Activated T-cell treated with anti-CD3 and anti-CD28 coated beads, Interleukin-2, amount 50 U/mL, for 72 hours (primary cell): Measurements from ENCODE around the gene CRELD2. TPM values are rescaled to one million over a fixed set of nuclear protein-coding genes. Genes with fewer than 3 reads are reported as not detected.

ENCODE experiments used
- ATAC-seq, 2 donors: fragments of 150-1000 bp; cut with Tn5 transposase; replicated peaks in 1 of 2; 2 replicates each; pipeline ENCODE4 v1.10.0; 2021; ENCODE audit warnings: moderate library complexity in 2 of 2, mild to moderate bottlenecking in 1 of 2
- DNase-seq, 2 donors: peaks; one replicate each; pipeline ENCODE4 v3.0.0; 2021 to 2022; ENCODE audit warnings: mixed read lengths in 1 of 2
- H3K27ac Mint-ChIP-seq: one replicate; pipeline ENCODE4 v1.8.0; 2022; ENCODE audit warnings: mild to moderate bottlenecking, moderate library complexity, mixed read lengths
- H3K27me3 Mint-ChIP-seq: one replicate; pipeline ENCODE4 v1.8.0; 2022; ENCODE audit warnings: low read depth, mixed read lengths
- H3K36me3 Mint-ChIP-seq, 2 donors: one replicate each; pipeline ENCODE4 v1.8.0; 2022; ENCODE audit warnings: mixed read lengths in 2 of 2, mild to moderate bottlenecking in 1 of 2; ENCODE audit not compliant: insufficient read depth in 2 of 2
- H3K4me1 Mint-ChIP-seq: one replicate; pipeline ENCODE4 v1.8.0; 2022; ENCODE audit warnings: low read depth, mixed read lengths
- H3K4me3 Mint-ChIP-seq, 2 donors: one replicate each; pipeline ENCODE4 v1.8.0; 2022; ENCODE audit warnings: mild to moderate bottlenecking in 2 of 2, mixed read lengths in 2 of 2, moderate library complexity in 2 of 2
- H3K9me3 Mint-ChIP-seq, 2 donors: one replicate each; pipeline ENCODE4 v1.8.0; 2022; ENCODE audit warnings: mixed read lengths in 2 of 2
- total RNA-seq, 2 donors: library from RNA; stranded (reverse); gene quantifications; one replicate each; pipeline ENCODE4 v1.2.3, GENCODE V29; 2022

The CRELD2 gene
- total RNA-seq, 2 donors from 2014 or later, result 24.4 to 33.2 TPM

DNA sequence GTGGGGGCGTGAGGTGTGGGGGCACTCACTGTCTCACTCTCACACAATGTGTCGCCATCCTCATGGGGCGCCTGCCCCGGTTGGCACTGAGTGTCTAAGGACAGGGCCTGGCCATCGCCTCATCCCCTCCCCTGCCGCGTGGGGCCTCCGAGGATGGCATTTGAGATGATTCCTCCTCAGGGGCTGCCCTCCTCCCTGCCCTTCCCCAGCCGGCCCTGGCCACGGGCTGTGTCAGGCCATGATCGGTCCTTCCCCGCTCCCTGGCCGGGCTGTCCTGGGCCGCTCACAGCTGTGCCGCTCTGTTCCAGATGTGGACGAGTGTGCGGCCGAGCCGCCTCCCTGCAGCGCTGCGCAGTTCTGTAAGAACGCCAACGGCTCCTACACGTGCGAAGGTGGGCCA lies 4.5 kb downstream of the CRELD2 start:
- ATAC-seq (no peak), DNase-seq (no peak)
- Mint-ChIP-seq H3K27ac (no peak overlapping the region), H3K9me3 (no peaks in the 10 kb centered on the region), H3K4me1 (peaks cover 38% of the 10 kb centered on the region), H3K4me3 (no peak overlapping the region), H3K36me3 (no peaks in the 10 kb centered on the region), H3K27me3 (no peaks in the 10 kb centered on the region)

DNA sequence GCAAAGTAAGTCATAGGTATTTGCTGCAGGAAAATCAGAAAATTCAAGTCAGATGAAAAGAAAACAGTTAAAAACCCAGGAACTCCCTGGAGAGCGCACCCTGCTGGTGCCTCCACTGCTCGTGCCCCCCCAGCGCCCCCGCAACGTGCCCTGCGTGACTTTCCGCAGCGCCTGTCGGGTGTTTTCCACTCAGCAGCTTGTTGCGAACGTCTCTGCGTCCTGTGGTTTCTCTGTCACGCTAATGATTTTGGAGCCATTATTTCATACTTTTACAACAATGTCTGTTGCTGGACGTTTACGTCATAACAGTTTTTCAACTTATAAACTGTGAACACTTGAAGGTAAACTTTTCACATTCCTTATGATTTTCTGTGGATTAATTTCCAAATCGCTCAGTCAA lies 5.0 kb downstream of the CRELD2 start:
- no peaks in the 10 kb centered on the region for H3K36me3 Mint-ChIP-seq
- no peak overlapping the region for H3K4me3 Mint-ChIP-seq
- DNase-seq (no peak), ATAC-seq (no peak)
- no peaks in the 10 kb centered on the region for H3K9me3 Mint-ChIP-seq
- H3K27ac Mint-ChIP-seq, result no peak overlapping the region
- peaks cover 38% of the 10 kb centered on the region for H3K4me1 Mint-ChIP-seq
- no peaks in the 10 kb centered on the region for H3K27me3 Mint-ChIP-seq

DNA sequence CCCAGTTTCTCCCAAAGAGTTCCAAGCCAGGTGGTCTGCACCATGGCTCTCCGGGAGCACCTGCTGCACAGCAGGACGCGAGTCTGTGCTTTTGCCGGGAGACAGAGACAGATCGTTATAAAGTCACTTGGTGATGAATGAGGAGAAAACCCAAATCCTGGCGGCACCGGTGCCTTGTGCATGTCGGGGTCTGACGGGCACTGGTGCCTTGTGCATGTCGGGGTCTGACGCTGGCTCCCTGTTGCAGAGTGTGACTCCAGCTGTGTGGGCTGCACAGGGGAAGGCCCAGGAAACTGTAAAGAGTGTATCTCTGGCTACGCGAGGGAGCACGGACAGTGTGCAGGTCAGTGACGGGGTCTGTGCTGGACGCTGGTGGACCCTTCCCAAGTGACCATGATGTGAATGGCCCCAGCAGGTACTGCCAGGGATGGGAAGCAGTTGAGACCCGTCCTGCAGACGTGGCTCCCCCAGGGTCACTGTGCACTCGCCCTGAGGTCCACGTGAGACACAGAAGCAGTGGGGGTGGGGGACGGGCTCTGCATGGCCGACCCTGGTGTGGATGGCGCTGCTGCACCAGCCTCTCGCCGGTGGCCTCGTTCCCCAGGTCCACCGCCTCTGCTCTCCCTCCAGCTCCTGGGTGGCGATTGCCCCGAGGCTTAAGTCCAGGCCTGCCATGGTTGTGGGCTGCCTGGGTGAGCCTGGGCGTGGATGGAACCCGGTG lies 5.8 kb downstream of the CRELD2 start:
- DNase-seq (no peak), ATAC-seq (no peak)
- Mint-ChIP-seq H3K27ac (no peak overlapping the region), H3K27me3 (no peaks in the 10 kb centered on the region), H3K4me3 (peak overlapping the region in 1 of 2 donors; percentile 8), H3K4me1 (peaks cover 38% of the 10 kb centered on the region), H3K9me3 (no peaks in the 10 kb centered on the region), H3K36me3 (no peaks in the 10 kb centered on the region)

DNA sequence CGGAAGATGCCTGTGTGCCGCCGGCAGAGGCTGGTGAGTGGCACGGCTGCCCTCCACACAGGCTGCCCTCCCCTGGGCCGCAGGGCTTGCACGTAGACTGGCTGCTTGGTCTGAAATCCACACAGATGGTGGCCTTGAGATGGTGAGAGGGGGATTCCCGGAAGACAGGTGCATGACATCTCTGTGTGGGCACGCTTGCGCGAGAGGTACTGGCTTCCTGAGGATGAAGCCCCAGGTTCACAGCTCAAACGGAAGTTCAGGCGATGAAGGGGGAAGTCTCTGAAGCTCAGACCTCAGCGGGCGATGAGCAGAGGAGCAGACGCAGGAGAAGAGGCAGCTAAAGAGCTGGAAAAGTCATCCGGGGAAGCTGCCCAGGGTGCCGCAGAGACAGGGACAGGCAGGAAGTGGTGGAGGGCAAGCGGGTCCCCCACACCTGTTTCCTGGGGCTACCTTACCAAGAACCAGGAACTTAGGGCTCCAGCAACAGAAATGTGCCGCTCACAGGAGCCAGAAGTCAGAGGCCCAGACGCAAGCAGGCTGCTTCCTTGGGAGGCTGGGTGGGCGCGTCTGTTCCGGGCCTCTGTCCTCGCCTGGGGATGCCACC lies 7.2 kb downstream of the CRELD2 start:
- H3K4me3 Mint-ChIP-seq, result peak overlapping the region; percentile 83 to 86
- no peaks in the 10 kb centered on the region for H3K9me3 Mint-ChIP-seq
- H3K27ac Mint-ChIP-seq, result peak overlapping the region; percentile 93
- H3K36me3 Mint-ChIP-seq, result no peaks in the 10 kb centered on the region
- ATAC-seq, result peak; percentile 66 to 71
- H3K4me1 Mint-ChIP-seq, result peaks cover 36% of the 10 kb centered on the region
- H3K27me3 Mint-ChIP-seq, result no peaks in the 10 kb centered on the region
- peak; percentile 68 to 73 for DNase-seq

DNA sequence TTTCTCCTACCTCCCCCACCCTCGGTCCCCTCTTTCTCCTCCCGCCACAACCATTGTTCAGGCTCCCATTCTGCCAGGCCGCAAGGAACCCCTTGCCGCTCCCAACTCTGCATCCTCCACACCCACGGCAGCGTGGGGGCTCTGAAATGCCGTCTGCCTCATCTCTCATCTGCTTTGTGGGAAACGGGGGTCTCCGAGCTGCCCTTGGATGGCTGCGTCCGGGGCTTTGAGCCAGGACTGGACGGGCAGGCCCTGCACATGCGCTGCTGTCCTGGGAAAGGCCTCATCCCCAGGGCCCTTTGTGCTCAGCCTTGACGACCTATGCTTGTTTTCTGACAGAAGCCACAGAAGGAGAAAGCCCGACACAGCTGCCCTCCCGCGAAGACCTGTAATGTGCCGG lies 8.5 kb downstream of the CRELD2 start:
- no peak for DNase-seq
- Mint-ChIP-seq H3K36me3 (no peaks in the 10 kb centered on the region), H3K4me3 (peak overlapping the region; percentile 38 to 40)

DNA sequence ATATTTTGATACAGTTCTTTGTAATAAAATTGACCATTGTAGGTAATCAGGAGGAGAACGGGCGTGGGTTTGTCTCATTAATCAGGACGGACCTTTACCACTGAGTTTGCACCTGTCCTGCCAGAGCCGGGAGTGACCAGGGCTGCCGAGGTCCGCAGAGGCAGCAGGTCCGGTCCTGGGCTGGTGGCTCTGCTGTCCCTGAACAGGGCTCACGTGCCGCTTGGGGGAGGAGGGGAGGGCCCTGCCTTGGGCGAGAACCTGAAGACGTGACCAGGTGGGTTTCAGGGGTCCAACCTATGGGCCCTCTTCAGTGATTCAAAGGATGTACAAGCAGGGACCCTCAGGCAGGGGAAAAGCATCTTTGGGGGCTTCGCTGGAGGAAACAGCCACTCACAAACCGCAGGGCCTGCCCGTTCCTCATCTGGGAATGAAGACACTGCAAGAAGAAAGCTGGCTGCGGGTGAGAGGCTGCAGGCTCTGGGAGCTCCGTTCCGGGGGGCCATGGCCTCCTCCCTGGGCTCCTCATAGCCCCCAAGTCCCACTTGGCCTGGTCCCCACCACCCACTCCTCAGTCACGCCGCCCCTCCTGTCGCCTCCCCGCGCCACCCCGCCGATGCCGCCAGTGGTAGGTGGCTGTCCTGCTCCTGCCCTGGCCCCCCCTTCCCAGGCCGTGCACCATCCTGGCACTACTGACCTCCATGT lies 9.2 kb downstream of the CRELD2 start:
- H3K9me3 Mint-ChIP-seq, result no peaks in the 10 kb centered on the region
- H3K4me1 Mint-ChIP-seq, result peaks cover 49% of the 10 kb centered on the region
- DNase-seq (no peak), ATAC-seq (no peak)
- H3K27ac Mint-ChIP-seq, result peak overlapping the region; percentile 44
- no peaks in the 10 kb centered on the region for H3K27me3 Mint-ChIP-seq
- H3K36me3 Mint-ChIP-seq, result no peaks in the 10 kb centered on the region
- peak overlapping the region; percentile 38 to 40 for H3K4me3 Mint-ChIP-seq

More for the DNA sequence above, 8.5 kb downstream of the CRELD2 start:
- peaks cover 46% of the 10 kb centered on the region for H3K4me1 Mint-ChIP-seq
- no peaks in the 10 kb centered on the region for H3K9me3 Mint-ChIP-seq
- no peaks in the 10 kb centered on the region for H3K27me3 Mint-ChIP-seq
- peak overlapping the region; percentile 44 for H3K27ac Mint-ChIP-seq
- no peak for ATAC-seq

DNA sequence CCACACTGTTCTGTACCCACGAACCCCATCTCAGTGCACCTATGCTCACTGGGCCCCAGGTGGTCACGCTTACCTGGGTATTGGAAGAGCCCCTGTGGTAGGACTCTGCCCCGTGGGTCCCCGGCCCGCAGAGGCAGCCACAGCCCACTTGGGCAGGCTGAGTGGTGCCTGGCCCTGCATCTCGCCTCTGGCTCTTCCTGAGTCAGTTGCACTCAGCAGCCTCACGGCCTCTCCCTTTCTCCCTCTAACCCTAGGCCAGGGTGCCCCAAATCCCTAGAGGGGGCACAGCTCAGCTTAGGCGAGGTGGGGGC lies 9.7 kb downstream of the CRELD2 start:
- Mint-ChIP-seq H3K27me3 (no peaks in the 10 kb centered on the region), H3K27ac (no peak overlapping the region), H3K4me3 (peak overlapping the region in 1 of 2 donors; percentile 51), H3K36me3 (no peaks in the 10 kb centered on the region), H3K9me3 (no peaks in the 10 kb centered on the region), H3K4me1 (peaks cover 54% of the 10 kb centered on the region)
- no peak for ATAC-seq
- DNase-seq, result no peak

DNA sequence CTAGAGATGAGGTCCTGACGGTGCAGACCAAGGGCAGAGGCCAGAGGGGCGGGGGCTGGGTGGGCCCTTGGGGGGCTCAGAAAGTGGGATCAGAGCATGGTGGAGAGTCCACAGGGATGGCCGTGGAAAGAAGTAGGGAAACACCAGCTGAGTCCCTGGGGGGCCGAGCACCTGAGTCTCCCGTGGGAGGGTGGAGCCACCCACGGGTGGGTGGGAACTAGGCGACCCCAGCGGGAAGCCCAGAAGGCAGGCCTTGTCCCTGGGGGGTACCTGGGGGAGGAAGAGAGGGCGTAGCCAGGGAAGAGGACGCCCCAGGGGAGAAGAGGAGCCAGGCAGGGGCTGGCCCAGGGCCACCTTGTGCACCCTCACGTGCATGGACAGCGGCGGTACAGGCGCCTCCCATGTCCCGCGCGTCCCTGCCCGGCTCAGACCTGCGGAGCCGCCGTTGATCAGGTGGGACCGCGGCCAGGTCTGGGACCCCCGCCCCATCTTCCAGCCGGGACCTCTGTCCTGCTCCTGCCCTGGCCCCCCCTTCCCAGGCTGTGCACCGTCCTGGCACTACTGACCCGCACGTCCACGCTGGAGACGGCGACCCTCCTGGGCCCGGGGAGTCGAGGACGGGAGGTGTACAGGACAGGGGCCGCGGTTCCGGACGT lies 10.2 kb downstream of the CRELD2 start:
- no peak overlapping the region for H3K27ac Mint-ChIP-seq
- peak overlapping the region in 1 of 2 donors; percentile 51 for H3K4me3 Mint-ChIP-seq
- ATAC-seq, result no peak

DNA sequence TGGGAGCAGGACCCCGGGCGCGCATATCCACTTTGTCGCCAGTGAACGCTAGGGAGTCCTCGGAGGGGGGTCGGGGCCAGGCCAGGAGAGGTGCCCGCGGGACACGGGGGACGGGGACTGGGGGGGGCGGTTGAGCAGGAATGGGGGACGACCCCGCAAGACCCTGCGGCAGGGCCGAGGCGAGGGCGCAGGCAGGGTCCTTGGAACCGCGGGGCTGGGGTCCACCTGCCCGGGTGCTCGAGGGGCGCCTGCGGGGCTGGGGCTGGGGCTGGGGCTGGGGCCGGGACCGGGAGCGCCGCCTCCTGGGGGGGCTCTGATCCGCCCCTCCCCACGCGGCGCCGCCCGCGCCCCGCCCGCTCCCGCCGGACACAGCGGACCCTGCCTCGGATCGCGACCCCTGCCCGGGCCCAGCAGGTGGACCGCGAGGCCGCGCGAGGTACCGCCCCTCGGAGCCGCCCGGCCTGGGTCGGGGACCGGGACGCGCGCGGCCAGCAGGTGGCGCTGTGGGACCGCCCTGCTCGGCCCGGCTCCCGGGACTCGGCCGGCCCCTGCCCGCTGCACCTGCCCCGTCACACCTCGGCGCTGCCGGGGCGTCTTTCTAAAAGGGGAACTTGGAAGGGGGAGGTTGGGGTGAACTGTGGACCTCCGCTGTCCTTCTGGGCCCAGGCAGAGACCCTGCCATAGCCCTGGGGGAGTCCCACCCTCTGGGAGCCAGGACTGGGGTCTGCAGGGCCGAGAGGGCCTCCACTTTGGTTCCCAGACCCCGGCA lies 11.0 kb downstream of the CRELD2 start:
- peak overlapping the region; percentile 31 to 32 for H3K4me3 Mint-ChIP-seq
- H3K27ac Mint-ChIP-seq, result no peak overlapping the region
- peaks cover 64% of the 10 kb centered on the region for H3K4me1 Mint-ChIP-seq
- ATAC-seq (peak; percentile 77 to 83), DNase-seq (peak; percentile 84 to 93)
- no peaks in the 10 kb centered on the region for H3K27me3 Mint-ChIP-seq
- no peaks in the 10 kb centered on the region for H3K36me3 Mint-ChIP-seq
- H3K9me3 Mint-ChIP-seq, result no peaks in the 10 kb centered on the region

More for the DNA sequence above, 10.2 kb downstream of the CRELD2 start:
- Mint-ChIP-seq H3K36me3 (no peaks in the 10 kb centered on the region), H3K27me3 (no peaks in the 10 kb centered on the region), H3K9me3 (no peaks in the 10 kb centered on the region), H3K4me1 (peaks cover 59% of the 10 kb centered on the region)
- DNase-seq, result no peak

DNA sequence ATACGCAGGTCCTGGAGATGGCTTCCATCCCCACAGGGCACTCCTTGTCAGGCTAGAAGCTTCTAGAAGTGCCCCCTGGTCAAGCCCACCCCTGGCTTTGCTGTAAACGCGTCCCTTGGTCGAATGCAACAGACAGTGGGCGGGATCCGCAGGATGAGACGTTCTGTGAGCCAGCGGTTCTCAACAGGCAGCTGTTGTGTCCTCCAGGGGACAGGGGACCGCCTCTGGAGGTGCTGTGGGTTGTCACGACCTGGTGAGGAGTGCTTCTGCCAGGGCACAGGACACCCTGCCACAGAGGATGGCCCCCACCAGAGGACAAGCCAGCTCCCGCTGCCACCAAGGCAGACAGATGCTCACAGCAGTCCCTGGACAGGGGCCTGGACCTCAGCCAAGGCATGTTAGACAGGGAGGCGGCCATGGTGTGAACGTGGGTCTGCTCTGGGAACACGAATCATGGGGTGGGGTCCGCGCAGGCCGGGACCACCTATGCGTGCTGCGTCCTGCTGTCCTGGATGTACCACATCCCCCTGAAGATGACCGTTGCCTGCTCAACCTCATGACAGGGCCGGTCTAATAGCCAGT lies 11.7 kb downstream of the CRELD2 start:
- H3K9me3 Mint-ChIP-seq, result no peaks in the 10 kb centered on the region
- peaks cover 59% of the 10 kb centered on the region for H3K4me1 Mint-ChIP-seq
- H3K27ac Mint-ChIP-seq, result no peak overlapping the region
- H3K27me3 Mint-ChIP-seq, result no peaks in the 10 kb centered on the region
- peak overlapping the region; percentile 27 to 31 for H3K4me3 Mint-ChIP-seq
- no peaks in the 10 kb centered on the region for H3K36me3 Mint-ChIP-seq
- no peak for DNase-seq
- ATAC-seq, result no peak

DNA sequence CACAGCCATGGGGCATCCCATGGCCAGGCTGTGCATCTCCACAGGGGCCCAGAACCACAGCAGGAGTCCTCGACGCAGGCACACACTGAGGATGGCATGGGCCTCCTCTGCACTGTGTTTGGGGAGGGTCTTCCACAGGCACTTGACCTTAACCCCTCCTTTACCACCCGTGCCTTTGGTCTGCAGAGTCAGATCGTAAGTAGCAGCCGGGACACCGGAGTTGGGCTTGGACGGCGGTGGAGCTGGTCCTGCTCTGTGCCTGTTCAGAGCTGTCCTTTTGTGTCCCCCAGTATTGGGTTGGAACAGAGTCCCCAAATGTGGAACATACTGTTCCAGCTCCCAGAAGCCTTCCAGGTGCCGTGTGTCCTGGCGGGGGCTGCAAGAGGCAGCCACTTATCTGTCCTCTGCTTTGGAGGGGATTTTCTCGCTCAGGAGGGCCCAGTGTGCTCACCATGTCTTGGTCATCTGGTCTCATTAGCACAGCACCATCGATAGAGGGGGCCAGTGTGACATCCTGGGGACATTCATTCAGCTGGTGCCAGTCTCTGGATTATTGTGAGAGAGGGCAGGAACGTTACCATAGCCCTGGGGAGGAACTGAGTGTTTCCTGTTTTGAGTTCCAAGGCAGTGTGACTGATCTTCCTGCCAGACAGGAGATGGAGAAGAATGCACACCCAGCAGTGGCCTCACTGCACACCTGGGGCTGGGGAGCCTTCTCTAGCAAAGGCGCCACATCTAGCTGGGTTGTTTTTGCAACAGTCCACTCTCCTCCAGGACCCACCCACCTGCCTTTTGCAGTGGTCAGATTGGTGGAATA lies 12.4 kb downstream of the CRELD2 start:
- peak; percentile 60 to 61 for DNase-seq
- Mint-ChIP-seq H3K4me1 (peaks cover 52% of the 10 kb centered on the region), H3K36me3 (no peaks in the 10 kb centered on the region), H3K27me3 (no peaks in the 10 kb centered on the region), H3K4me3 (peak overlapping the region; percentile 11 to 16), H3K27ac (peak overlapping the region; percentile 8), H3K9me3 (no peaks in the 10 kb centered on the region)
- peak in 1 of 2 donors; percentile 28 for ATAC-seq
